Heart left ventricle (tissue), 16 donors: ENCODE results near the gene SGCA. TPM values are rescaled to one million over a fixed set of nuclear protein-coding genes. Genes with fewer than 3 reads are reported as not detected.

Experiments
- ATAC-seq, 4 donors: fragments of 200-7000 bp; cut with Tn5 transposase; one replicate each; pipeline ENCODE4 v1.9.1; 2020 to 2022; ENCODE audit warnings: moderate library complexity in 4 of 4, mild to moderate bottlenecking in 3 of 4, moderate number of reproducible peaks in 1 of 4
- DNase-seq, 5 donors: peaks; one replicate each; pipeline ENCODE4 v3.0.0-alpha.2; 2020
- H3K27ac ChIP-seq, 12 donors: fragments of 200-600 bp; sonication (generic) in 4 of 12; one replicate each; pipeline versions ENCODE4 v1.5.0 to v1.8.0; 2016 to 2022; ENCODE audit warnings: mild to moderate bottlenecking in 2 of 12
- H3K27me3 ChIP-seq, 9 donors: fragments of 200-600 bp; sonication (generic) in 2 of 9; one replicate each; pipeline versions ENCODE4 v1.5.1 to v1.8.0; 2016 to 2022; ENCODE audit warnings: mild to moderate bottlenecking in 3 of 9
- H3K36me3 ChIP-seq, 9 donors: fragments of 200-600 bp; sonication (generic) in 2 of 9; one replicate each; pipeline versions ENCODE4 v1.5.0 to v1.8.0; 2018 to 2022; ENCODE audit warnings: mild to moderate bottlenecking in 2 of 9
- H3K4me1 ChIP-seq, 12 donors: fragments of 200-600 bp; sonication (generic) in 4 of 12; one replicate each; pipeline versions ENCODE4 v1.5.0 to v1.8.0; 2016 to 2022; ENCODE audit warnings: mild to moderate bottlenecking in 3 of 12
- H3K4me3 ChIP-seq, 12 donors: fragments of 200-600 bp; sonication (generic) in 4 of 12; one replicate each; pipeline versions ENCODE4 v1.5.0 to v1.8.0; 2017 to 2022; ENCODE audit warnings: mild to moderate bottlenecking in 9 of 12, moderate library complexity in 4 of 12
- H3K9me3 ChIP-seq, 12 donors: fragments of 200-600 bp; sonication (generic) in 4 of 12; one replicate each; pipeline versions ENCODE4 v1.5.0 to v1.8.0; 2016 to 2022; ENCODE audit warnings: mild to moderate bottlenecking in 1 of 12
- CTCF ChIP-seq, 12 donors: fragments of 200-600 bp; sonication (generic) in 4 of 12; IDR thresholded peaks; one replicate each; pipeline versions ENCODE4 v1.5.0 to v1.8.0; 2018 to 2022; ENCODE audit warnings: antibody characterized with exemption in 12 of 12, mild to moderate bottlenecking in 5 of 12
- POLR2A ChIP-seq, 2 donors: fragments of 450-650 bp; IDR thresholded peaks; one replicate each; pipeline ENCODE4 v1.6.1; 2017; ENCODE audit warnings: antibody characterized with exemption in 2 of 2, mild to moderate bottlenecking in 2 of 2, moderate library complexity in 2 of 2
- WGBS, 4 donors: extraction: QIAGEN DNeasy Blood & Tissue Kit in 2 of 4; methylation state at CpG; one replicate each; pipeline versions ENCODE4 v1.1.5 to v1.1.7; 2013 to 2018; 5-methylcytosine and 5-hydroxymethylcytosine counted together
- intact Hi-C, 10 donors: fragments of 100-400 bp; cut with DNase I; formaldehyde crosslinking; loops; one replicate each; pipeline versions ENCODE4 v1.11.1 to v1.14.2; 2022
- polyA plus RNA-seq, 2 donors: library from polyadenylated mRNA; stranded (reverse); fragments of 200-250 nt; gene quantifications; one replicate each; pipeline ENCODE4 v1.2.3, GENCODE V29; 2013
- total RNA-seq, 9 donors: library from RNA; depleted of rRNA in 2 of 9; stranded (reverse); fragments of >200 nt in 2 of 9; fragmentation: NEBNext Ultra II Directional in 3 of 9; extraction: Animal tissue kit (Norgen Biotek cat#: 25700) in 3 of 9; gene quantifications; one replicate each; pipeline versions ENCODE4 v1.1.0 to v1.2.4, GENCODE V29; 2016 to 2023
- donor health status: ischemic (EF 13 %, LVEDD 7.1; RV severe dilation, severe dysfunction).
- donor health status: healthy with polysubstance abuse.
- donor health status: DM: no; HTN: yes; CAD: no.
- donor health status: DM: no; HTN: no; CAD: no.
- donor health status: ischemic (EF 25% LVEDD 6.9; RV normal size, moderate dysfunction).
- donor health status: ischemic (EF 25% LVEDD 5.7; RV mildly dilated, moderate dysfunction).
- donor health status: healthy.
- donor health status: DM: yes; HTN: yes; CAD: no.
- donor health status: ischemic (EF 35%, LVEDD 5.7; RV mildly dilated, moderate dysfunction).
- donor health status: nonischemic (EF 11% LVEDD 7.7; RV severe dilation, severe dysfunction).
- donor health status: DM: yes; HTN: yes; CAD: no.
- donor health status: PGD.
- donor health status: ischemic (EF 29% LVEDD 5.4; RV normal size, mild dysfunction).
- donor health status: nonischemic (EF 23%, LVEDD 6.1; RV moderate dilation, normal function).

The SGCA gene
- total and polyA plus RNA-seq, 11 donors = 96.5 to 225 (median 151) TPM

GRCh38 chr17:50199803-50200456, 34.1 kb downstream of the SGCA start:
- no peaks in the 10 kb centered on the region for H3K9me3 ChIP-seq
- peaks cover 0 to 48% (median 30%) of the 10 kb centered on the region in 9 donors for H3K36me3 ChIP-seq
- peak overlapping the region; percentile 13 to 74 (median 56) for H3K4me3 ChIP-seq
- H3K27me3 ChIP-seq = peaks cover 0 to 30% (median 14%) of the 10 kb centered on the region in 9 donors
- ATAC-seq (peak; percentile 84 to 94 (median 88)), DNase-seq (peak; percentile 90 to 93 (median 90))
- H3K4me1 ChIP-seq = peaks cover 0 to 59% (median 16%) of the 10 kb centered on the region in 12 donors
- intact Hi-C loops = loop anchor here (1.0 to 2.0 kb wide), 8 partner anchors 31 to 105 kb away; no protein-coding TSS in a partner anchor
- no peak for TF ChIP-seq CTCF (IDR thresholded peaks at IDR 0.05)
- peak in 1 of 2 donors; percentile 30 for TF ChIP-seq POLR2A (IDR thresholded peaks at IDR 0.05)
- peak overlapping the region in 11 of 12 donors; percentile 34 to 95 (median 82) for H3K27ac ChIP-seq
- WGBS, 4 donors = 2 to 5% (median 3%) methylated on average over 28 to 36 of the region's 36 CpGs

GRCh38 chr17:50200457-50201275, 34.9 kb downstream of the SGCA start:
- Histone ChIP-seq H3K4me3 (peak overlapping the region; percentile 13 to 74 (median 56)), H3K36me3 (peaks cover 0 to 41% (median 23%) of the 10 kb centered on the region in 9 donors), H3K27me3 (peaks cover 0 to 30% (median 14%) of the 10 kb centered on the region in 9 donors), H3K9me3 (no peaks in the 10 kb centered on the region), H3K4me1 (peaks cover 0 to 61% (median 16%) of the 10 kb centered on the region in 12 donors), H3K27ac (peak overlapping the region; percentile 34 to 95 (median 80))
- intact Hi-C loops = loop anchor here (1.0 to 2.0 kb wide), 7 partner anchors 70 to 104 kb away; no protein-coding TSS in a partner anchor
- TF ChIP-seq CTCF (IDR thresholded peaks at IDR 0.05) (peak; percentile 98 to 100 (median 100)), POLR2A (IDR thresholded peaks at IDR 0.05) (no peak)
- DNase-seq (peak; percentile 85 to 92 (median 88)), ATAC-seq (peak; percentile 76 to 83 (median 80))
- 1 to 2% (median 1%) methylated on average over 31 to 55 of the region's 55 CpGs for WGBS, 4 donors

GRCh38 chr17:50201276-50201854, 35.6 kb downstream of the SGCA start, which contains the start of gene COL1A1:
COL1A1 (minus strand) TSS chr17:50201631; CDS start chr17:50201513, 118 bp downstream.
- Histone ChIP-seq H3K4me3 (peak within 1 kb of the TSS; percentile 13 to 74 (median 56)), H3K27ac (peak within 1 kb of the TSS; percentile 34 to 95 (median 80)), H3K27me3 (peaks cover 0 to 31% (median 14%) of the 10 kb centered on the region in 9 donors), H3K4me1 (peaks cover 0 to 67% (median 18%) of the 10 kb centered on the region in 12 donors), H3K36me3 (peaks cover 0 to 34% (median 16%) of the 10 kb centered on the region in 9 donors), H3K9me3 (no peaks in the 10 kb centered on the region)
- intact Hi-C loops = loop anchor here in 4 of 10 donors (2.0 kb wide), 4 partner anchors 69 to 103 kb away; no protein-coding TSS in a partner anchor
- peak in 1 of 2 donors; percentile 74 for TF ChIP-seq POLR2A (IDR thresholded peaks at IDR 0.05)
- no peak for TF ChIP-seq CTCF (IDR thresholded peaks at IDR 0.05)
- peak in 3 of 4 donors; percentile 18 to 45 (median 32) for ATAC-seq
- 6 to 8% (median 7%) methylated on average over 27 to 34 of the region's 34 CpGs for WGBS, 4 donors
- peak; percentile 80 to 86 (median 85) for DNase-seq
